Bronchial epithelial cell (primary cell): ENCODE results near the gene EPN1. TPM values are rescaled to one million over a fixed set of nuclear protein-coding genes. Genes with fewer than 3 reads are reported as not detected.

Experiments
- DNase-seq: peaks from one replicate; pipeline ENCODE4 v3.0.0-alpha.2; 2010; ENCODE audit warnings: low read depth
- FAIRE-seq: peaks from 2 replicates; lab custom pipeline; 2011; peaks lifted over from hg19 to GRCh38; lab: Jason Lieb, UNC
- H3K27me3 ChIP-seq: 2 replicates; pipeline ENCODE4 v1.5.1; 2011; ENCODE audit warnings: low read length; ENCODE audit not compliant: control insufficient read depth, insufficient read depth
- H3K36me3 ChIP-seq: 2 replicates; pipeline ENCODE4 v1.5.1; 2011; ENCODE audit warnings: low read length; ENCODE audit not compliant: control insufficient read depth, insufficient read depth
- H3K4me3 ChIP-seq: 2 replicates; pipeline ENCODE4 v1.5.1; 2011; ENCODE audit warnings: mild to moderate bottlenecking, low read depth, low read length, control low read depth
- CTCF ChIP-seq: IDR thresholded peaks from 2 replicates; pipeline ENCODE4 v1.5.1; 2011; ENCODE audit warnings: mild to moderate bottlenecking, moderate library complexity, low read length, control low read depth, inconsistent platforms; ENCODE audit not compliant: insufficient read depth, severe bottlenecking
- total RNA-seq: library from RNA; depleted of rRNA; stranded (reverse); fragments of >200 nt; gene quantifications from 2 replicates; pipeline ENCODE4 v1.2.1, GENCODE V29; 2014

EPN1 gene
- total RNA-seq: 28.2 and 80.5 TPM in 2 replicates

DNA sequence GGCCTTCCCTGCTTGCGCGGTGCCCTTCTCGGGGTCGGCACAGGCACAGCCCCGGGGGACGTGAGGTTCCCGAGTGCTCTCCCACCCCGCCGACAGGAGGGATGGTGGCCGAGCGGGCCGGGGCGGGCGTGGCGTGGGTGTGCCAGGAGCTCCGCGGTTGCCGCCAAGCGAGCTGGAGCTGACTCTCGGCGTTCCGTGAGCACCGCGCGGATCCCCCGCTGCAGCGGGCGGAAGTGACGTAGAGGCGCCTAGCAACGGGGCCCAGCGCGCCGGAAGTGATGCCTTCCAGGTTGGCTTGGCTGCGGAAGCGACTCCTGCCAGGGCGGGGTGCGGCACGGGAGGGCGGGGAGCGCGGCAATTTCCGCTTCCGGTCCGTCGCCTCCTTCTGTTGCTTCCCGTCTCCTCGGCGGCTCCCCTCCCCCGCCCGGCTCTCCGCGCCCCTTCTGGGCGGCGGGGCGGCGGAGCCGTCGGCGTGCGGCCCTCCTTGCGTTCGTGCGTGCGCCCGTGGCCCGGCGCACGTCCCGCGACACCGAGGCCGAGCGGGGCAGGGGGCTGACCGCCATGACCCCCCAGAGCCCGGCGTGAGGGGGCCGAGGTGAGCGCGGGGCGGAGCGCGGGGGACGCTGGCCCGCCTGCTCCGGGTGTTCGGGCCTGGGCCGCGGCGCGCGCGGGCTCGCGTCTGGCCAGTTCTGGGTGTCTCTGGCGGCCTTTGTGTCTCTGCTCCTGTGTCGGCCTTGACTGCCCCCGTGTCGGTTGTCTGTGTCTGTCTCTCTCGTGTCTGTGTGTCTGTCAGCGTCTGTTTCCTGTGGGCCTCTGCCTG is at the start of gene EPN1:
TSS of gene EPN1 (plus strand) at position 386 of the 820 bp plus-strand sequence. CDS start 3,402 bp downstream, outside the sequence.
- TF ChIP-seq CTCF: no peak
- H3K36me3 ChIP-seq: peaks cover 25% of the 10 kb centered on the region
- peak within 1 kb of the TSS; percentile 79 for H3K4me3 ChIP-seq
- FAIRE-seq (no peak), DNase-seq (peak; percentile 86)
- no peaks in the 10 kb centered on the region for H3K27me3 ChIP-seq

GRCh38 chr19:55626350-55626749 is 48.7 kb upstream of the EPN1 start:
- no peak for TF ChIP-seq CTCF
- Histone ChIP-seq H3K27me3 (no peaks in the 10 kb centered on the region), H3K36me3 (peaks cover under 1% of the 10 kb centered on the region), H3K4me3 (no peak overlapping the region)
- DNase-seq: no peak
- peak; percentile 50 for FAIRE-seq

GRCh38 chr19:55632463-55632834 is 42.6 kb upstream of the EPN1 start:
- DNase-seq (peak; percentile 89), FAIRE-seq (no peak)
- Histone ChIP-seq H3K36me3 (no peaks in the 10 kb centered on the region), H3K4me3 (no peak overlapping the region), H3K27me3 (no peaks in the 10 kb centered on the region)
- peak; percentile 66 for TF ChIP-seq CTCF

DNA sequence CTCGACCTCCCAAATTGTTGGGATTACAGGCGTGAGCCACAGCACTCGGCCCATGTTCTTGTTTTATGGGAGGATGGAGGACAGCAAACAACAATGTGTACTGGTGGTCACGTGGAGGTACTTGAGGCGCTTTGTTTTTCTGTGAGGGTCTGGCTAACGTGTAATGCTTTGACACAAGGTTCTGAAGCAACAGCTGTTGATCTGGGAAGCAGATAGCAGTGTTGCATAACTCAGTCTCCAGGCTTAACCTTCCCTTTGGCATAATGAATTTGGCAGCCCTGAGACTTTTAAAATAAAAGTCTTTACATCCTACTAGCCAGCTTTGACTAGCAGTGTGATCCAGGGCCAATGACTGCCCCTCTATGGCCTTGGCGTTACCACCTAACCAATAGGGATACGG is 41.2 kb upstream of the EPN1 start:
- DNase-seq (no peak), FAIRE-seq (no peak)
- Histone ChIP-seq H3K36me3 (no peaks in the 10 kb centered on the region), H3K27me3 (no peaks in the 10 kb centered on the region), H3K4me3 (no peak overlapping the region)
- TF ChIP-seq CTCF: no peak

- DNase-seq (no peak), FAIRE-seq (no peak)
- no peaks in the 10 kb centered on the region for H3K27me3 ChIP-seq
- no peaks in the 10 kb centered on the region for H3K36me3 ChIP-seq
- peak overlapping the region; percentile 55 for H3K4me3 ChIP-seq
- TF ChIP-seq CTCF: no peak
These were observed 39.7 kb upstream of the EPN1 start for GRCh38 chr19:55635334-55635717.
